Muscle layer of duodenum (tissue), 2 donors: ENCODE data around the gene LEMD2.
"Not testable (repeated sequence)": the region's sequence is repeated elsewhere in the genome, so short reads cannot be mapped to it uniquely, and the experiment has no call there.

ENCODE experiments used
- H3K27ac ChIP-seq: one replicate; pipeline ENCODE4 v1.7.0; 2013; ENCODE audit warnings: mild to moderate bottlenecking, low read length
- H3K27me3 ChIP-seq: one replicate; pipeline ENCODE4 v1.7.0; 2013; ENCODE audit warnings: low read depth, mild to moderate bottlenecking, control low read depth, low read length
- H3K36me3 ChIP-seq, 2 donors: one replicate each; pipeline ENCODE4 v1.7.0; 2013; ENCODE audit warnings: low read length in 2 of 2, control low read depth in 1 of 2, mild to moderate bottlenecking in 1 of 2; ENCODE audit not compliant: insufficient read depth in 2 of 2, control insufficient read depth in 1 of 2
- H3K4me1 ChIP-seq, 2 donors: one replicate each; pipeline ENCODE4 v1.7.0; 2013; ENCODE audit warnings: low read length in 2 of 2, mild to moderate bottlenecking in 2 of 2, control low read depth in 1 of 2, moderate library complexity in 1 of 2; ENCODE audit not compliant: insufficient read depth in 2 of 2, control insufficient read depth in 1 of 2
- H3K4me3 ChIP-seq, 2 donors: one replicate each; pipeline ENCODE4 v1.7.0; 2013; ENCODE audit warnings: low read length in 2 of 2, low read depth in 1 of 2, mild to moderate bottlenecking in 1 of 2
- H3K9me3 ChIP-seq, 2 donors: one replicate each; pipeline ENCODE4 v1.7.0; 2013; ENCODE audit warnings: low read length in 2 of 2, control low read depth in 1 of 2, mild to moderate bottlenecking in 1 of 2; ENCODE audit not compliant: control insufficient read depth in 1 of 2
- donor health status: healthy.

The LEMD2 gene

GRCh38 chr6:33788694-33789549 lies at the start of gene LEMD2:
Gene LEMD2, minus strand, starts transcription at chr6:33789130. Its CDS starts 14 bp downstream, at chr6:33789116.
- Histone ChIP-seq H3K4me3 (peak within 1 kb of the TSS; percentile 75 to 78), H3K36me3 (peaks cover 10 to 16% of the 10 kb centered on the region in 2 donors), H3K27ac (peak within 1 kb of the TSS; percentile 95), H3K9me3 (no peaks in the 10 kb centered on the region), H3K4me1 (peaks cover 22 to 36% of the 10 kb centered on the region in 2 donors), H3K27me3 (no peaks in the 10 kb centered on the region)

- Histone ChIP-seq H3K36me3 (no peaks in the 10 kb centered on the region), H3K4me1 (peaks cover 13 to 16% of the 10 kb centered on the region in 2 donors), H3K27ac (no peak overlapping the region), H3K27me3 (no peaks in the 10 kb centered on the region), H3K9me3 (no peaks in the 10 kb centered on the region), H3K4me3 (no peak overlapping the region)
Observed at GRCh38 chr6:33837971-33838665, 49.2 kb upstream of the LEMD2 start.

GRCh38 chr6:33836806-33837469 lies 48.0 kb upstream of the LEMD2 start:
- Histone ChIP-seq H3K4me1 (peaks cover 10 to 13% of the 10 kb centered on the region in 2 donors), H3K27me3 (no peaks in the 10 kb centered on the region), H3K4me3 (no peak overlapping the region), H3K36me3 (no peaks in the 10 kb centered on the region), H3K27ac (no peak overlapping the region), H3K9me3 (no peaks in the 10 kb centered on the region)

- H3K9me3 ChIP-seq = no peaks in the 10 kb centered on the region
- H3K27ac ChIP-seq = no peak overlapping the region
- H3K27me3 ChIP-seq = no peaks in the 10 kb centered on the region
- H3K4me3 ChIP-seq = no peak overlapping the region
- H3K4me1 ChIP-seq = peaks cover 4 to 6% of the 10 kb centered on the region in 2 donors
- H3K36me3 ChIP-seq = no peaks in the 10 kb centered on the region
Observed at GRCh38 chr6:33834401-33835392, 45.8 kb upstream of the LEMD2 start.

GRCh38 chr6:33833599-33833998 lies 44.7 kb upstream of the LEMD2 start:
- H3K27ac ChIP-seq = no peak overlapping the region
- H3K27me3 ChIP-seq = no peaks in the 10 kb centered on the region
- H3K4me3 ChIP-seq = no peak overlapping the region
- peaks cover 0 to 13% of the 10 kb centered on the region in 2 donors for H3K4me1 ChIP-seq
- no peaks in the 10 kb centered on the region for H3K9me3 ChIP-seq
- no peaks in the 10 kb centered on the region for H3K36me3 ChIP-seq

- not testable (repeated sequence) for H3K36me3 ChIP-seq, H3K9me3 ChIP-seq, H3K27ac ChIP-seq, H3K4me3 ChIP-seq, H3K27me3 ChIP-seq
- peaks cover 0 to 19% of the 10 kb centered on the region in 2 donors for H3K4me1 ChIP-seq
Observed at GRCh38 chr6:33832831-33833230, 43.9 kb upstream of the LEMD2 start.

GRCh38 chr6:33831725-33832124 lies 42.8 kb upstream of the LEMD2 start:
- not testable (repeated sequence) for H3K4me3 ChIP-seq, H3K36me3 ChIP-seq, H3K27ac ChIP-seq, H3K9me3 ChIP-seq, H3K27me3 ChIP-seq
- H3K4me1 ChIP-seq = peaks cover 0 to 19% of the 10 kb centered on the region in 2 donors

GRCh38 chr6:33830635-33831240 lies 41.8 kb upstream of the LEMD2 start:
- Histone ChIP-seq H3K4me3 (no peak overlapping the region), H3K4me1 (peaks cover 0 to 19% of the 10 kb centered on the region in 2 donors), H3K36me3 (no peaks in the 10 kb centered on the region), H3K27ac (no peak overlapping the region), H3K9me3 (no peaks in the 10 kb centered on the region), H3K27me3 (no peaks in the 10 kb centered on the region)

GRCh38 chr6:33828764-33829731 lies 40.1 kb upstream of the LEMD2 start:
- no peak overlapping the region for H3K4me3 ChIP-seq
- no peaks in the 10 kb centered on the region for H3K27me3 ChIP-seq
- H3K9me3 ChIP-seq = no peaks in the 10 kb centered on the region
- no peaks in the 10 kb centered on the region for H3K36me3 ChIP-seq
- H3K4me1 ChIP-seq = peaks cover 0 to 19% of the 10 kb centered on the region in 2 donors
- no peak overlapping the region for H3K27ac ChIP-seq
